ENCODE data around the gene PI4KA.

DNA sequence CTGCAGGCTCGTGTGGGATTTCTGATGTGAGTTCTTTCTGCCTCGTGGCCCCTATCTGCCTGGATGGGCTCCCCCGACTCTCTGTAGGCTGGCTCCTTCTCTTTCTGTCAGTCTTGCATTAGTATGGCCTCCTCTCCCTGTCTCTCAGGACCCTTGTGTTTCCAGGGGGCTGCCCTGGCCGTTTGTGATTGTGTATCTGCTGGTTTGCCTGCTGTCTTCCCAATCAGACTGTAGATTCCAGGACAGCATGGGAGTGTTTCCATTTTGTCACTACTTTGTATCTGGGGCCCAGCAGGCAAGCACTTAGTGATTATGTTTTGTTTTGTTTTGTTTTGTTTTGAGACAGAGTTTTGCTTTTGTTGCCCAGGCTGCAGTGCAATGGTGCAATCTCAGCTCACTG is 25.8 kb upstream of the PI4KA start:
- TF ChIP-seq, protein P1, sequence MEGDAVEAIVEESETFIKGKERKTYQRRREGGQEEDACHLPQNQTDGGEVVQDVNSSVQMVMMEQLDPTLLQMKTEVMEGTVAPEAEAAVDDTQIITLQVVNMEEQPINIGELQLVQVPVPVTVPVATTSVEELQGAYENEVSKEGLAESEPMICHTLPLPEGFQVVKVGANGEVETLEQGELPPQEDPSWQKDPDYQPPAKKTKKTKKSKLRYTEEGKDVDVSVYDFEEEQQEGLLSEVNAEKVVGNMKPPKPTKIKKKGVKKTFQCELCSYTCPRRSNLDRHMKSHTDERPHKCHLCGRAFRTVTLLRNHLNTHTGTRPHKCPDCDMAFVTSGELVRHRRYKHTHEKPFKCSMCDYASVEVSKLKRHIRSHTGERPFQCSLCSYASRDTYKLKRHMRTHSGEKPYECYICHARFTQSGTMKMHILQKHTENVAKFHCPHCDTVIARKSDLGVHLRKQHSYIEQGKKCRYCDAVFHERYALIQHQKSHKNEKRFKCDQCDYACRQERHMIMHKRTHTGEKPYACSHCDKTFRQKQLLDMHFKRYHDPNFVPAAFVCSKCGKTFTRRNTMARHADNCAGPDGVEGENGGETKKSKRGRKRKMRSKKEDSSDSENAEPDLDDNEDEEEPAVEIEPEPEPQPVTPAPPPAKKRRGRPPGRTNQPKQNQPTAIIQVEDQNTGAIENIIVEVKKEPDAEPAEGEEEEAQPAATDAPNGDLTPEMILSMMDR (IDR thresholded peaks at IDR 0.05; ENCODE audit: low read depth, low read length), result no peak
- TF ChIP-seq POLR2A (IDR thresholded peaks at IDR 0.05; ENCODE audit: extremely low read depth, insufficient read length), result no peak

Data from NB4 (cell line).